ENCODE results near the gene CCNY. TPM values are rescaled to one million over a fixed set of nuclear protein-coding genes. Genes with fewer than 3 reads are reported as not detected.
"Not testable (repeated sequence)": the region's sequence is repeated elsewhere in the genome, so short reads cannot be mapped to it uniquely, and the experiment has no call there.

The CCNY gene
- total RNA-seq, 4 donors from 2014 or later, result 37.5 to 56.3 (median 43.9) TPM

DNA sequence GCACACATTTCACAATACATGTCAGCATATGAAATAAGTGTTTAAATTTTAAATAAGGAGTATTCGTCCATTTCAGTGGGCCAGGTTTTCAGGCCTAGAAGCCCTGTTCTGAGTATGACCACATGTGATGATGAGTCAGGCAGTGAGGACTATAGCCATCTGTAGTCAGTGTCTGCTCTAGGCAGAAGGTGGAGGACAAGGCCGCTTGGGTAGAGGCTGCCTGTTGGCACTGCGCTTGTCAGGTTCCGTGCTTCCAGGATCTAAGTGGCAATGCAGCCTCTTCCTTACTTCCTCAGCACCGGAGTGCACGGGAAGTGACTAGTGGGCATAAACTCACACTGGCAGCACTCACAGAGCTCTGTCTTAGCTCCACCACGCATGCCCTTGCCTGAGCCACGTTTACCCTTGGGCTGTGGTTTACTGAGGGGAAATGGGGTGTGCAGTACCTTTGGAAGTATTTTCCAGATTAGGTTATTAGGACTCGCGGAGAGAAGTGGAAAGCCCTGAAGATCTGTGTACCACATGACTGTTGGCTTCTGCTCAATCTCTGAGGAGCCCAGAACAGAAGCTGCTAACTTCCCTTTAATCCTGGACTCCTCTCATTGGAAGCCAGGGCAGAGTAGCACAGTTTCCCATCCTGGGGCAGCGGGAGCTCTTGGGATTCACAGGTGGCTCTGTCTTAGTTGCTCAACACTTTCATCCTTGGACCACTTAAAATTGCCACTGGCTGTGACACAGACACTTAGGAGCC, 181.3 kb downstream of the CCNY start:
- Histone ChIP-seq H3K4me3 (replicated peaks in 1 of 3) (no peak overlapping the region), H3K27me3 (no peaks in the 10 kb centered on the region), H3K27ac (no peak overlapping the region), H3K4me1 (peaks cover 0 to 6% of the 10 kb centered on the region in 2 donors), H3K9me3 (no peaks in the 10 kb centered on the region), H3K36me3 (no peaks in the 10 kb centered on the region)
- intact Hi-C loops (cut with DNase I), result no loop called here
- TF ChIP-seq POLR2A (IDR thresholded peaks at IDR 0.05) (no peak), CTCF (IDR thresholded peaks at IDR 0.05) (no peak)
- WGBS, 2 donors, result 90 to 92% methylated on average over 11 of the region's 11 CpGs
- DNase-seq, result no peak

DNA sequence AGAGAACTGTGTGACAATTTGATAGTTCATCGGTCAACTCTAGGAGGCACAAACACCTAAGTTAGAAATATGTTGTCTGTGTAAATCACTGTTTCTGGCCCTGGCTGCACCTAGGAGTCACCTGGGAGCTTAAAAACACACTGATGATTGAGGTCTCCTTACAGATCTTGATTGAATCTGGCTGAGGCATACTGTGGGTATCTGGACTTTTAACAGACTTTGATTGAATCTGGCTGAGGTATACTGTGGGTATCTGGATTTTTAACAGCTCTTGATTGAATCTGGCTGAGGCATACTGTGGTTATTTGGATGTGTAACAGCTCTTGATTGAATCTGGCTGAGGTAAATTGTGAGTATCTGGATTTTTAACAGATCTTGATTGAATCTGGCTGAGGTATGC, 181.9 kb downstream of the CCNY start:
- H3K27me3 ChIP-seq; H3K36me3 ChIP-seq; H3K9me3 ChIP-seq; DNase-seq; intact Hi-C loops (cut with DNase I); H3K4me1 ChIP-seq; H3K4me3 ChIP-seq (replicated peaks in 1 of 3); H3K27ac ChIP-seq: not testable (repeated sequence)
- 83 to 95% methylated on average over 1 of the region's 1 CpG for WGBS, 2 donors

- intact Hi-C loops (cut with DNase I), result no loop called here
- TF ChIP-seq POLR2A (IDR thresholded peaks at IDR 0.05) (no peak), CTCF (IDR thresholded peaks at IDR 0.05) (no peak)
- Histone ChIP-seq H3K4me3 (replicated peaks in 1 of 3) (no peak overlapping the region), H3K27ac (no peak overlapping the region), H3K9me3 (no peaks in the 10 kb centered on the region), H3K27me3 (no peaks in the 10 kb centered on the region), H3K4me1 (peaks cover 0 to 1% of the 10 kb centered on the region in 2 donors), H3K36me3 (no peaks in the 10 kb centered on the region)
- DNase-seq, result no peak
- 95 to 100% methylated on average over 3 of the region's 3 CpGs for WGBS, 2 donors
These were observed 184.7 kb downstream of the CCNY start for GRCh38 chr10:35520996-35521395.

- Histone ChIP-seq H3K4me3 (replicated peaks in 1 of 3) (no peak overlapping the region), H3K36me3 (no peaks in the 10 kb centered on the region), H3K27me3 (no peaks in the 10 kb centered on the region), H3K9me3 (no peaks in the 10 kb centered on the region), H3K27ac (no peak overlapping the region), H3K4me1 (no peaks in the 10 kb centered on the region)
- no peak for DNase-seq
- TF ChIP-seq POLR2A (IDR thresholded peaks at IDR 0.05) (no peak), CTCF (IDR thresholded peaks at IDR 0.05) (no peak)
- intact Hi-C loops (cut with DNase I), result no loop called here
- 85 to 91% methylated on average over 3 of the region's 3 CpGs for WGBS, 2 donors
These were observed 187.4 kb downstream of the CCNY start for GRCh38 chr10:35523670-35524225.

GRCh38 chr10:35526746-35527145, 190.4 kb downstream of the CCNY start:
- H3K4me3 ChIP-seq (replicated peaks in 1 of 3), result no peak overlapping the region
- DNase-seq, result no peak
- WGBS, 2 donors, result 81 to 83% methylated on average over 9 of the region's 9 CpGs
- H3K36me3 ChIP-seq, result peaks cover 6 to 12% of the 10 kb centered on the region in 2 donors
- TF ChIP-seq POLR2A (IDR thresholded peaks at IDR 0.05) (no peak), CTCF (IDR thresholded peaks at IDR 0.05) (no peak)
- intact Hi-C loops (cut with DNase I), result no loop called here
- no peaks in the 10 kb centered on the region for H3K27me3 ChIP-seq
- no peaks in the 10 kb centered on the region for H3K4me1 ChIP-seq
- no peak overlapping the region for H3K27ac ChIP-seq
- no peaks in the 10 kb centered on the region for H3K9me3 ChIP-seq
